A549 (cell line): ENCODE results near the gene SUN1. TPM values are rescaled to one million over a fixed set of nuclear protein-coding genes. Genes with fewer than 3 reads are reported as not detected.

ENCODE experiments used
- ATAC-seq, 2 experiments: fragments of 200-7000 bp in 1 of 2; fragments of >200 bp in 1 of 2; cut with Nextera tagmentation in 1 of 2; cut with Tn5 transposase in 1 of 2; 3 replicates each; pipeline versions ENCODE4 v1.8.0 to v1.9.1; 2018 to 2020; ENCODE audit warnings: mild to moderate bottlenecking in 1 of 2, moderate library complexity in 1 of 2
- CTCF ChIA-PET: fragments of 300-600 bp; sonication (Branson Sonifier 250); formaldehyde crosslinking; extraction: SDS; loops from one replicate; lab custom pipeline; 2021; ENCODE audit warnings: antibody characterized with exemption, inconsistent platforms; lab: Yijun Ruan, JAX
- POLR2A ChIA-PET: fragments of 350-600 bp; formaldehyde crosslinking; extraction: SDS; loops from one replicate; lab custom pipeline; 2021; ENCODE audit warnings: antibody characterized with exemption, inconsistent platforms; lab: Yijun Ruan, JAX
- DNase-seq, 2 experiments: peaks; one replicate each; pipeline versions ENCODE4 v3.0.0 to v3.0.0-alpha.2; 2011 to 2016; ENCODE audit warnings: low read depth in 1 of 2, low spot score in 1 of 2
- FAIRE-seq: peaks from 2 replicates; lab custom pipeline; 2011; peaks lifted over from hg19 to GRCh38; lab: Jason Lieb, UNC
- H3K27ac ChIP-seq, 2 experiments: fragments of >200 bp; sonication (Bioruptor Twin); formaldehyde crosslinking; 3 replicates each; pipeline ENCODE4 v1.5.1; 2016 to 2017
- H3K4me1 ChIP-seq: fragments of >200 bp; sonication (Bioruptor Twin); formaldehyde crosslinking; 3 replicates; pipeline ENCODE4 v1.6.1; 2016
- H3K4me2 ChIP-seq: fragments of >200 bp; sonication (Bioruptor Twin); formaldehyde crosslinking; 3 replicates; pipeline ENCODE4 v1.6.1; 2016
- H3K4me3 ChIP-seq: fragments of >200 bp; sonication (Bioruptor Twin); formaldehyde crosslinking; 3 replicates; pipeline ENCODE4 v1.5.1; 2016
- H3K9me3 ChIP-seq: fragments of >200 bp; sonication (Bioruptor Twin); formaldehyde crosslinking; 3 replicates; pipeline ENCODE4 v1.6.1; 2016
- CEBPB ChIP-seq, 2 experiments: fragments of >200 bp in 1 of 2; sonication (Bioruptor Twin) in 1 of 2; formaldehyde crosslinking in 1 of 2; IDR thresholded peaks; 2 replicates each; pipeline ENCODE4 v1.6.1; 2012 to 2016
- EHMT2 ChIP-seq: fragments of 200-600 bp; sonication (generic); IDR thresholded peaks from 2 replicates; pipeline ENCODE4 v1.6.1; 2016; ENCODE audit warnings: antibody characterized with exemption, low read depth, mild to moderate bottlenecking, moderate library complexity
- EP300 ChIP-seq, 2 experiments: fragments of >200 bp; sonication (Bioruptor Twin); formaldehyde crosslinking; IDR thresholded peaks; 2 replicates in 1 of 2; 3 replicates in 1 of 2; pipeline ENCODE4 v1.6.1; 2016 to 2017
- FOSL2 ChIP-seq, 2 experiments: fragments of 450-650 bp in 1 of 2; fragments of >200 bp in 1 of 2; sonication (Bioruptor Twin) in 1 of 2; formaldehyde crosslinking; IDR thresholded peaks; 2 replicates each; pipeline versions ENCODE4 v1.5.0 to v1.6.1; 2016 to 2020; ENCODE audit warnings: mild to moderate bottlenecking in 1 of 2, moderate library complexity in 1 of 2
- JUN ChIP-seq, 2 experiments: fragments of >200 bp; sonication (Bioruptor Twin); formaldehyde crosslinking; IDR thresholded peaks; 2 replicates in 1 of 2; 3 replicates in 1 of 2; pipeline ENCODE4 v1.6.1; 2016 to 2017
- KDM5A ChIP-seq: fragments of 200-600 bp; sonication (generic); IDR thresholded peaks from 2 replicates; pipeline ENCODE4 v1.6.1; 2016; ENCODE audit warnings: antibody characterized with exemption, mild to moderate bottlenecking
- NFE2L2 ChIP-seq: fragments of 150-350 bp; conservative IDR thresholded peaks from 2 replicates; pipeline ENCODE4 v1.6.1; 2014; ENCODE audit warnings: low read length
- PHF8 ChIP-seq: fragments of 200-600 bp; sonication (generic); IDR thresholded peaks from 2 replicates; pipeline ENCODE4 v1.6.1; 2016; ENCODE audit warnings: low read depth, mild to moderate bottlenecking, antibody characterized with exemption, moderate library complexity, borderline replicate concordance
- POLR2AphosphoS2 ChIP-seq: conservative IDR thresholded peaks from 2 replicates; pipeline ENCODE4 v1.6.1; 2012; ENCODE audit warnings: low read length, improper control_type of control experiment, inconsistent platforms
- RAD21 ChIP-seq, 2 experiments: fragments of >200 bp in 1 of 2; sonication (Bioruptor Twin) in 1 of 2; formaldehyde crosslinking in 1 of 2; IDR thresholded peaks in 1 of 2; conservative IDR thresholded peaks in 1 of 2; 2 replicates in 1 of 2; 3 replicates in 1 of 2; pipeline ENCODE4 v1.6.1; 2012 to 2018; ENCODE audit warnings: inconsistent platforms in 1 of 2
- SREBF2 ChIP-seq: fragments of 450-650 bp; IDR thresholded peaks from 2 replicates; pipeline ENCODE4 v1.6.1; 2014; ENCODE audit warnings: mild to moderate bottlenecking, moderate library complexity
- TFCP2L1 ChIP-seq: fragments of 250-450 bp; sonication (Bioruptor Pico); IDR thresholded peaks from 2 replicates; pipeline ENCODE4 v1.5.0; 2021; ENCODE audit warnings: mild to moderate bottlenecking
- ZFP36 ChIP-seq: fragments of 450-650 bp; IDR thresholded peaks from 2 replicates; pipeline ENCODE4 v1.6.1; 2014; ENCODE audit warnings: borderline replicate concordance; ENCODE audit not compliant: partially characterized antibody
- ZSCAN20 ChIP-seq: fragments of 250-450 bp; sonication (Bioruptor Pico); IDR thresholded peaks from 2 replicates; pipeline ENCODE4 v1.8.0; 2022; ENCODE audit warnings: mild to moderate bottlenecking, moderate library complexity
- WGBS: methylation state at CpG from one replicate; pipeline ENCODE4 v1.1.6; 2017; ENCODE audit errors: missing lambda C conversion rate; 5-methylcytosine and 5-hydroxymethylcytosine counted together
- polyA plus RNA-seq, 4 experiments: library from polyadenylated mRNA; depleted of rRNA in 3 of 4; stranded (reverse); fragments of >200 nt; fragmentation: RNase III in 1 of 4; extraction: RNeasy Plus Mini Kit Qiagen cat#74134 plus additional on column Dnase treatment in 1 of 4; gene quantifications; 2 replicates in 3 of 4; 3 replicates in 1 of 4; pipeline ENCODE4 v1.2.3, GENCODE V29; 2011 to 2017
- TF ChIP-seq, protein P1 (sequence below): fragments of 150-350 bp; IDR thresholded peaks from 2 replicates; pipeline ENCODE4 v1.6.1; 2014; ENCODE audit warnings: low read depth, mild to moderate bottlenecking, low read length
- TF ChIP-seq, protein P2 (sequence below): fragments of >200 bp; sonication (Bioruptor Twin); formaldehyde crosslinking; IDR thresholded peaks from 3 replicates; pipeline ENCODE4 v1.5.1; 2016
- TF ChIP-seq, protein P3 (sequence below): fragments of >200 bp; sonication (Bioruptor Twin); formaldehyde crosslinking; IDR thresholded peaks from 2 replicates; pipeline ENCODE4 v1.6.1; 2016

The SUN1 gene
- polyA plus RNA-seq, 2 of the 4 experiments (the other 2 are of a cell fraction), result 60.7 to 130 TPM

DNA sequence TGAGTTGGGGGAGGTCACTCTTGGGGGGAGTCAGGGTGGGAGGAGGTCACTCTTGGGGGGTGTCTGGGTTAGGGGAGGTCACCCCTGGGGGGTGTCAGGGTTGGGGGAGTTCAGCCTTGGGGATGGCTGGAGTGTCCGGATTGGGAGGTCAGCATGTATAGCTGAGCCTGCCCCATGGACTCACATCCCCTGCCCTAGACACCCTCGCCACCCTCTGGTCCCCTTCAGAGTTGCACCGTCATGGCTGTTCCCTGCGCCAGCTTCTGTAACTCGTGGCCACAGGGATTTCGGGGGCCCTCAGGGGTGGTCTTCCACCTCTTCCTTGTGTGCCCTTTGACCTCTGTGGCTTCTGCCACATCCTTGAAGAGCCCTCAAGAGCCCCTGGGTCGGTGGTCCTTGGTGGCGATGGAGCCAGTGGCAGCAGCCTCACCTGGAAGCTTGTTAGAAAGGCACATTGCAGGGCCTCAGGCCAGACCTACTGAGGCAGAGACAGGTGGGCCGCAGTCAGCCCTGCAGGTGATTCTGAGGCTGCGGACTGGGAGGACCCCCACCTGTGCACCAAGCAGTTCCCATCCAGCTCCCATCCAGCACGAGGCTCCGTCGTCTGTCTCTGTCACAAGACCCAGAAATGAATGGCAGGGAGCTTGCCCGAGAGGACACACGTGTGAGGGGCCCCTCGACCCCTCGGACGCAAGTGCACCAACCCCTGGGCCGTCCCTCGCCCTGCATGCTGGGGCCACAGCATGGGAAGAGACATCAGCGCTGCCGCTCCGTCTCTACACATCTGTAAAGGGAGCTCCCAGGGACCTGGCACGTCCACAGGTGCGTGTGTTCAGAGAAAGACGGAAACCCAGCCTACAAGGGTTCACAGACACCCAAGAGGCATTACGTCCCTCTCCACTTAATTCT is 44.7 kb upstream of the SUN1 start:
- ATAC-seq, result peak; percentile 51 to 72; a peak in 3 of 6 replicates
- no peaks in the 10 kb centered on the region for H3K4me1 ChIP-seq
- no peak overlapping the region for H3K4me3 ChIP-seq
- 95% methylated on average over 23 of the region's 27 CpGs for WGBS
- TF ChIP-seq, protein P1, sequence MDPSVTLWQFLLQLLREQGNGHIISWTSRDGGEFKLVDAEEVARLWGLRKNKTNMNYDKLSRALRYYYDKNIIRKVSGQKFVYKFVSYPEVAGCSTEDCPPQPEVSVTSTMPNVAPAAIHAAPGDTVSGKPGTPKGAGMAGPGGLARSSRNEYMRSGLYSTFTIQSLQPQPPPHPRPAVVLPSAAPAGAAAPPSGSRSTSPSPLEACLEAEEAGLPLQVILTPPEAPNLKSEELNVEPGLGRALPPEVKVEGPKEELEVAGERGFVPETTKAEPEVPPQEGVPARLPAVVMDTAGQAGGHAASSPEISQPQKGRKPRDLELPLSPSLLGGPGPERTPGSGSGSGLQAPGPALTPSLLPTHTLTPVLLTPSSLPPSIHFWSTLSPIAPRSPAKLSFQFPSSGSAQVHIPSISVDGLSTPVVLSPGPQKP, result no peak
- TF ChIP-seq RAD21 (conservative IDR thresholded peaks at IDR 0.05 in 1 of 2, IDR thresholded peaks at IDR 0.05 in 1 of 2) (peak in 1 of 2 experiments; percentile 7; a peak in 1 of 5 replicates), SREBF2 (no peak), FOSL2 (IDR thresholded peaks at IDR 0.05) (no peak), FOSL2 (CRISPR knock-in tag; IDR thresholded peaks at IDR 0.05) (no peak), POLR2AphosphoS2 (no peak)
- POLR2A ChIA-PET, result no interaction called here
- CTCF ChIA-PET, result interaction anchor here (0.5 to 10.7 kb wide), 14 partner anchors 12 to 455 kb away, joined by 3 to 117 read pairs (median 4); no protein-coding TSS in a partner anchor
- H3K4me2 ChIP-seq, result no peak overlapping the region
- no peak overlapping the region for H3K27ac ChIP-seq
- DNase-seq, result peak in 1 of 2 experiments; percentile 19
- no peaks in the 10 kb centered on the region for H3K9me3 ChIP-seq
- FAIRE-seq, result no peak

DNA sequence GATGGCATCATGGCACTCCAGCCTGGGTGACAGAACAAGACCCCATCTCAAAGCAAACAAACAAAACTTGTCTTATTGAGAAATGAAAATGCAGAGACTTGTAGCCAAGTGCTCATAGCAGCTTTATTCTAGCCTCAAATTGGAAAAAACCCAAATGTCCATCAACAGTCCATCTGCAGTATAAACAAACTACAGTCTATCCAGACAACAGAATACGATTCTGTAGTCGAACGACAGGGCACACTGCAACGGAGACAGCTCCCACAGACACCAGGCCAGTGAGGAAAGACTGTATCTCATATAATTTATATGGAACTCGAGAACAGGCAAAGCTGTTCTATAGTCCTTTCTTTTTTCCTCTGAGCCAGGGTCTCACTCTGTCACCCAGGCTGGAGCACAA is 40.8 kb upstream of the SUN1 start:
- FAIRE-seq, result no peak
- POLR2A ChIA-PET, result no interaction called here
- Histone ChIP-seq H3K4me1 (no peaks in the 10 kb centered on the region), H3K4me2 (no peak overlapping the region)
- no peak for TF ChIP-seq CEBPB (IDR thresholded peaks at IDR 0.05)
- TF ChIP-seq, protein P2, sequence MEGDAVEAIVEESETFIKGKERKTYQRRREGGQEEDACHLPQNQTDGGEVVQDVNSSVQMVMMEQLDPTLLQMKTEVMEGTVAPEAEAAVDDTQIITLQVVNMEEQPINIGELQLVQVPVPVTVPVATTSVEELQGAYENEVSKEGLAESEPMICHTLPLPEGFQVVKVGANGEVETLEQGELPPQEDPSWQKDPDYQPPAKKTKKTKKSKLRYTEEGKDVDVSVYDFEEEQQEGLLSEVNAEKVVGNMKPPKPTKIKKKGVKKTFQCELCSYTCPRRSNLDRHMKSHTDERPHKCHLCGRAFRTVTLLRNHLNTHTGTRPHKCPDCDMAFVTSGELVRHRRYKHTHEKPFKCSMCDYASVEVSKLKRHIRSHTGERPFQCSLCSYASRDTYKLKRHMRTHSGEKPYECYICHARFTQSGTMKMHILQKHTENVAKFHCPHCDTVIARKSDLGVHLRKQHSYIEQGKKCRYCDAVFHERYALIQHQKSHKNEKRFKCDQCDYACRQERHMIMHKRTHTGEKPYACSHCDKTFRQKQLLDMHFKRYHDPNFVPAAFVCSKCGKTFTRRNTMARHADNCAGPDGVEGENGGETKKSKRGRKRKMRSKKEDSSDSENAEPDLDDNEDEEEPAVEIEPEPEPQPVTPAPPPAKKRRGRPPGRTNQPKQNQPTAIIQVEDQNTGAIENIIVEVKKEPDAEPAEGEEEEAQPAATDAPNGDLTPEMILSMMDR, result no peak
- TF ChIP-seq POLR2AphosphoS2, result no peak
- TF ChIP-seq EP300 (IDR thresholded peaks at IDR 0.05), result no peak
- TF ChIP-seq, all 56 proteins: peak for 0
- ATAC-seq (no peak), DNase-seq (no peak)
- Histone ChIP-seq H3K27ac (no peak overlapping the region), H3K9me3 (no peaks in the 10 kb centered on the region), H3K4me3 (no peak overlapping the region)
- CTCF ChIA-PET, result interaction anchor here (0.6 to 10.7 kb wide), 6 partner anchors 9 to 437 kb away, joined by 3 to 117 read pairs (median 3); no protein-coding TSS in a partner anchor
- WGBS, result 90% methylated on average over 5 of the region's 5 CpGs

DNA sequence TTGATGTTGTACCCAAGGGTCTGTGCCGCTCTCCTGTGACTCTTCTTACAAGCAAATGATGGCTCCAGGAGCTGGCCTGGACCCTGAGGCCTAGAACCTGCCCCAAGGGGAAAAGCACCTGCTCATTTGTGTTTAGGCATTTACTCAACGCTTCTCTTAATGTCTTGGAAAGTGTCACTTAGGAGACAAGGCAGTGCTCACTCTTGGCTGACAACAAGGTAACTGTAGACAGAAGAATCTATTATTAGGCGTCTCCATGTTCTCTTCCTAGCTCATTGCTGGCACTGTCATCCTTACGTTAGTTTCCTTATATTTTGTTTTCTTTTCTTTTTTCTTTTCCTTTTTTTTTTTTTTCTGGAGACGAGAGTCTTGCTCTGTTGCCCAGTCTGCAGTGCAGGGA is 38.1 kb upstream of the SUN1 start:
- H3K4me3 ChIP-seq, result no peak overlapping the region
- no peak for ATAC-seq
- no peak for TF ChIP-seq ZSCAN20
- no peak for TF ChIP-seq TFCP2L1
- TF ChIP-seq JUN (IDR thresholded peaks at IDR 0.05), result no peak
- TF ChIP-seq NFE2L2, result no peak
- no peak for TF ChIP-seq KDM5A
- no peak for TF ChIP-seq EHMT2
- TF ChIP-seq POLR2AphosphoS2, result no peak
- no peak for TF ChIP-seq ZFP36
- TF ChIP-seq, protein P3, sequence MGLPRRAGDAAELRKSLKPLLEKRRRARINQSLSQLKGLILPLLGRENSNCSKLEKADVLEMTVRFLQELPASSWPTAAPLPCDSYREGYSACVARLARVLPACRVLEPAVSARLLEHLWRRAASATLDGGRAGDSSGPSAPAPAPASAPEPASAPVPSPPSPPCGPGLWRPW, result no peak
- TF ChIP-seq PHF8, result no peak
- TF ChIP-seq RAD21 (conservative IDR thresholded peaks at IDR 0.05 in 1 of 2, IDR thresholded peaks at IDR 0.05 in 1 of 2), result no peak
- CTCF ChIA-PET, result no interaction called here
- POLR2A ChIA-PET, result no interaction called here
- H3K9me3 ChIP-seq, result no peaks in the 10 kb centered on the region
- no peaks in the 10 kb centered on the region for H3K4me1 ChIP-seq
- no peak for DNase-seq
- H3K27ac ChIP-seq, result no peak overlapping the region
- no peak overlapping the region for H3K4me2 ChIP-seq
- FAIRE-seq, result no peak
- 90% methylated on average over 5 of the region's 5 CpGs for WGBS
